HepG2 (cell line): Measurements from ENCODE around the gene NARS2.

Source experiments
- HNRNPLL ChIP-seq: fragments of 200-400 bp; formaldehyde crosslinking; IDR thresholded peaks from 2 replicates; pipeline ENCODE4 v1.6.1; 2017; ENCODE audit warnings: mild to moderate bottlenecking, low read depth, low read length; ENCODE audit not compliant: poor library complexity, severe bottlenecking
- KLF11 ChIP-seq: IDR thresholded peaks from 2 replicates; pipeline ENCODE4 v1.6.1; 2016; ENCODE audit warnings: missing compliant biosample characterization
- KLF16 ChIP-seq, 2 experiments: sonication (generic) in 1 of 2; formaldehyde crosslinking in 1 of 2; IDR thresholded peaks; 2 replicates each; pipeline versions ENCODE4 v1.6.1 to v1.8.0; 2016 to 2023; ENCODE audit warnings: missing genetic modification reagents in 2 of 2, missing compliant biosample characterization in 1 of 2
- SATB2 ChIP-seq: sonication (generic); formaldehyde crosslinking; IDR thresholded peaks from 2 replicates; pipeline ENCODE4 v1.5.0; 2020; ENCODE audit warnings: missing genetic modification reagents
- TCF7 ChIP-seq: sonication (generic); IDR thresholded peaks from 2 replicates; pipeline ENCODE4 v1.6.1; 2016; ENCODE audit warnings: antibody characterized with exemption, low read depth
- TOE1 ChIP-seq: sonication (generic); formaldehyde crosslinking; IDR thresholded peaks from 2 replicates; pipeline ENCODE4 v1.4.0; 2020; ENCODE audit warnings: mild to moderate bottlenecking, missing genetic modification reagents
- ZFP82 ChIP-seq: sonication (generic); formaldehyde crosslinking; IDR thresholded peaks from 2 replicates; pipeline ENCODE4 v1.5.1; 2020; ENCODE audit warnings: mild to moderate bottlenecking, missing genetic modification reagents, borderline replicate concordance
- TF ChIP-seq, protein P1 (sequence below): sonication (generic); formaldehyde crosslinking; IDR thresholded peaks from 2 replicates; pipeline ENCODE4 v1.4.0; 2020; ENCODE audit warnings: missing genetic modification reagents
- TF ChIP-seq, protein P2 (sequence below): sonication (generic); formaldehyde crosslinking; IDR thresholded peaks from 2 replicates; pipeline ENCODE4 v1.5.1; 2020; ENCODE audit warnings: mild to moderate bottlenecking, missing genetic modification reagents
- TF ChIP-seq, protein P3 (sequence below): sonication (generic); formaldehyde crosslinking; conservative IDR thresholded peaks from 2 replicates; pipeline ENCODE4 v1.4.0; 2020; ENCODE audit warnings: missing genetic modification reagents
- TF ChIP-seq, protein P4 (sequence below): sonication (generic); formaldehyde crosslinking; IDR thresholded peaks from 2 replicates; pipeline ENCODE4 v1.5.0; 2020; ENCODE audit warnings: mild to moderate bottlenecking, missing genetic modification reagents, moderate library complexity

DNA sequence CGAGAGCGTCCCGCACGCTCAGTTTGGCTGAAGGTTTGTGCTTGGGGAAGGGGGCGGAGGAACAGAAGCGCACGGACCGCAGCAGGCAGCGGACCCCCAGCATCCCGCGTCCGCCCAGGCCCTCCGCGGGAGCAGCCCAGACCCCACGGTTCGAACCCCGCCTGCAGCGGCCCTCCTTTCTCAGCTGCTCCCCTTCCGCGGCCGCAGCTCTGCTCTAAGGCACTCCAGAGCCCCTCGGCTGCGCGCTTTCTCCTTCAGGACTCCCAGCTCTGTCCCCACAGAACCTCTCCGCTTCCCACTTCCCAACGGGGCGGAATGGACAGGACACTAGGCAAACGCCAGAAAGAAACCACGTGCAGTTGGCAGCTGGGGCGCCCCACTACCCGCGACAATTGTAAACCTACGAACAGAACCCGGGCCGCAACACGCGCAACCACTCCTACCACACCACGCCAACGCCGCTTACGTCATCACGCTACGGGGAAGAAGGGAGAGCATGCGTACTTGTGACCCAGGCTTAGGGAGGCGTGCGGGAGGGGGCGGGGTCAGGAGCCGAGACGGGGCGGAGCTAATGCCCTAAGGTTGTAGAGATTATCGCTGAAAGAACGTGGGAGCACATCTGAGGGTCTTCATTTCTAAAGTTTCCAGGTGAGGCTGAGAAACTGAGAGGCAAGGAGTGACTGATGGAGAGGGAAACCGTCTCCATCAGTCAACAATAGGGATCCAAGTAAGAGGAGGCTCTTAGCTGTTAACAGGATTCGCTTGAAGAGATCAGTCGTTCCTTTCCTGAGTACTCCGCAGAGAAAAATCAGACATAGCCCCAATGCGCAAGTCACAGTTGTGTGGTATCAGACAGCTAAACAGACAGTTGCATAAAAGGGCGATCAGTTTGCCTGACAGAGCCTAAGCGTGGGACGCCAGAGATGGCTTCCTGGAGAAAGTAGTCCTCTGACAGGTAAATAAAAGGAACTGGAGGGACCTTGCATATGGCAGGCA is at the start of gene NARS2:
- TF ChIP-seq, protein P1, sequence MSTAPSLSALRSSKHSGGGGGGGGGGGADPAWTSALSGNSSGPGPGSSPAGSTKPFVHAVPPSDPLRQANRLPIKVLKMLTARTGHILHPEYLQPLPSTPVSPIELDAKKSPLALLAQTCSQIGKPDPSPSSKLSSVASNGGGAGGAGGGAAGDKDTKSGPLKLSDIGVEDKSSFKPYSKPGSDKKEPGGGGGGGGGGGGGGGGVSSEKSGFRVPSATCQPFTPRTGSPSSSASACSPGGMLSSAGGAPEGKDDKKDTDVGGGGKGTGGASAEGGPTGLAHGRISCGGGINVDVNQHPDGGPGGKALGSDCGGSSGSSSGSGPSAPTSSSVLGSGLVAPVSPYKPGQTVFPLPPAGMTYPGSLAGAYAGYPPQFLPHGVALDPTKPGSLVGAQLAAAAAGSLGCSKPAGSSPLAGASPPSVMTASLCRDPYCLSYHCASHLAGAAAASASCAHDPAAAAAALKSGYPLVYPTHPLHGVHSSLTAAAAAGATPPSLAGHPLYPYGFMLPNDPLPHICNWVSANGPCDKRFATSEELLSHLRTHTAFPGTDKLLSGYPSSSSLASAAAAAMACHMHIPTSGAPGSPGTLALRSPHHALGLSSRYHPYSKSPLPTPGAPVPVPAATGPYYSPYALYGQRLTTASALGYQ = no peak
- TF ChIP-seq TOE1 (CRISPR knock-in tag) (no peak), HNRNPLL (peak; percentile 96), TCF7 (no peak), KLF16 (CRISPR knock-in tag; IDR thresholded peaks at IDR 0.05) (peak in 1 of 2 experiments; percentile 30; a peak in 1 of 4 replicates), ZFP82 (no peak), SATB2 (CRISPR knock-in tag) (peak; percentile 61; the same call in 1 of the 2 replicates), KLF11 (no peak)
- TF ChIP-seq, protein P2, sequence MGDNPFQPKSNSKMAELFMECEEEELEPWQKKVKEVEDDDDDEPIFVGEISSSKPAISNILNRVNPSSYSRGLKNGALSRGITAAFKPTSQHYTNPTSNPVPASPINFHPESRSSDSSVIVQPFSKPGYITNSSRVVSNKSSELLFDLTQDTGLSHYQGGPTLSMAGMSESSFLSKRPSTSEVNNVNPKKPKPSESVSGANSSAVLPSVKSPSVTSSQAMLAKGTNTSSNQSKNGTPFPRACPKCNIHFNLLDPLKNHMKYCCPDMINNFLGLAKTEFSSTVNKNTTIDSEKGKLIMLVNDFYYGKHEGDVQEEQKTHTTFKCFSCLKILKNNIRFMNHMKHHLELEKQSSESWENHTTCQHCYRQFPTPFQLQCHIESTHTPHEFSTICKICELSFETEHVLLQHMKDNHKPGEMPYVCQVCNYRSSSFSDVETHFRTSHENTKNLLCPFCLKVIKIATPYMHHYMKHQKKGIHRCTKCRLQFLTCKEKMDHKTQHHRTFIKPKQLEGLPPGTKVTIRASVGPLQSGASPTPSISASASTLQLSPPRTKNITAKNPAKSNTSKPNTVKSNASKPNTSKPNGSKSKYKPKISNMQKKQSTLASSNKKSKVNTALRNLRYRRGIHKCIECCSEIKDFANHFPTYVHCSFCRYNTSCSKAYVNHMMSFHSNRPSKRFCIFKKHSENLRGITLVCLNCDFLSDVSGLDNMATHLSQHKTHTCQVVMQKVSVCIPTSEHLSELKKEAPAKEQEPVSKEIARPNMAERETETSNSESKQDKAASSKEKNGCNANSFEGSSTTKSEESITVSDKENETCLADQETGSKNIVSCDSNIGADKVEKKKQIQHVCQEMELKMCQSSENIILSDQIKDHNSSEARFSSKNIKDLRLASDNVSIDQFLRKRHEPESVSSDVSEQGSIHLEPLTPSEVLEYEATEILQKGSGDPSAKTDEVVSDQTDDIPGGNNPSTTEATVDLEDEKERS (CRISPR knock-in tag) = no peak
- TF ChIP-seq, protein P3, sequence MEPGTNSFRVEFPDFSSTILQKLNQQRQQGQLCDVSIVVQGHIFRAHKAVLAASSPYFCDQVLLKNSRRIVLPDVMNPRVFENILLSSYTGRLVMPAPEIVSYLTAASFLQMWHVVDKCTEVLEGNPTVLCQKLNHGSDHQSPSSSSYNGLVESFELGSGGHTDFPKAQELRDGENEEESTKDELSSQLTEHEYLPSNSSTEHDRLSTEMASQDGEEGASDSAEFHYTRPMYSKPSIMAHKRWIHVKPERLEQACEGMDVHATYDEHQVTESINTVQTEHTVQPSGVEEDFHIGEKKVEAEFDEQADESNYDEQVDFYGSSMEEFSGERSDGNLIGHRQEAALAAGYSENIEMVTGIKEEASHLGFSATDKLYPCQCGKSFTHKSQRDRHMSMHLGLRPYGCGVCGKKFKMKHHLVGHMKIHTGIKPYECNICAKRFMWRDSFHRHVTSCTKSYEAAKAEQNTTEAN (CRISPR knock-in tag) = peak; percentile 26; the same call in 1 of the 2 replicates
- TF ChIP-seq, protein P4, sequence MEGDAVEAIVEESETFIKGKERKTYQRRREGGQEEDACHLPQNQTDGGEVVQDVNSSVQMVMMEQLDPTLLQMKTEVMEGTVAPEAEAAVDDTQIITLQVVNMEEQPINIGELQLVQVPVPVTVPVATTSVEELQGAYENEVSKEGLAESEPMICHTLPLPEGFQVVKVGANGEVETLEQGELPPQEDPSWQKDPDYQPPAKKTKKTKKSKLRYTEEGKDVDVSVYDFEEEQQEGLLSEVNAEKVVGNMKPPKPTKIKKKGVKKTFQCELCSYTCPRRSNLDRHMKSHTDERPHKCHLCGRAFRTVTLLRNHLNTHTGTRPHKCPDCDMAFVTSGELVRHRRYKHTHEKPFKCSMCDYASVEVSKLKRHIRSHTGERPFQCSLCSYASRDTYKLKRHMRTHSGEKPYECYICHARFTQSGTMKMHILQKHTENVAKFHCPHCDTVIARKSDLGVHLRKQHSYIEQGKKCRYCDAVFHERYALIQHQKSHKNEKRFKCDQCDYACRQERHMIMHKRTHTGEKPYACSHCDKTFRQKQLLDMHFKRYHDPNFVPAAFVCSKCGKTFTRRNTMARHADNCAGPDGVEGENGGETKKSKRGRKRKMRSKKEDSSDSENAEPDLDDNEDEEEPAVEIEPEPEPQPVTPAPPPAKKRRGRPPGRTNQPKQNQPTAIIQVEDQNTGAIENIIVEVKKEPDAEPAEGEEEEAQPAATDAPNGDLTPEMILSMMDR (CRISPR knock-in tag) = peak; percentile 4; the same call in 1 of the 2 replicates
